Stimulated activated CD4-positive, alpha-beta T cell treated with anti-CD3 and anti-CD28 coated beads, Interleukin-4, amount 100 ng/mL, for 1 hour (primary cell): ENCODE measurements around the gene GPR45.
"Not testable (repeated sequence)": the region's sequence is repeated elsewhere in the genome, so short reads cannot be mapped to it uniquely, and the experiment has no call there.

ENCODE experiments used
- DNase-seq: peaks from one replicate; pipeline ENCODE4 v3.0.0-alpha.2; 2020

The GPR45 gene

DNA sequence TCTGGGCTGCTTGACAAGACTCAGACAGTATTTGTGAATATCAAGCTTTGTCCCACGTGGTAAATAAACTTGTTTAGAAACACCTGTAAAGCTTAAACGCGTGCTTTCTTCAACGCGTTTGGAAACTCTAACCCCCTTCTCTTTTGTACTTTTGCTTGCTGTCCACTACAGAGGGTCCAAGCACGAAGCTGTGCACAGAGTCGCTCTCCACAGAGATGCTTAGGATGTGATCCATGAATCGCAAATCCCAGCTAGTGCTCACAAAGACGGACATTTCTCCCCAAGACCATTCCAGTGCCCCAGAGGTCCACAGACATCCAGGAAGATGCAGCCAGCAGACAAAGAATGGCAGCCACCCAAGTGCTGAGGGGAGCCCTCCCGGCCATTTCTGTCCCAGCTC, at the start of gene GPR45:
Gene GPR45, plus strand, starts transcription at position 301 of the 400 bp plus-strand sequence. CDS start 116 bp downstream, outside the sequence.
- no peak for DNase-seq

DNA sequence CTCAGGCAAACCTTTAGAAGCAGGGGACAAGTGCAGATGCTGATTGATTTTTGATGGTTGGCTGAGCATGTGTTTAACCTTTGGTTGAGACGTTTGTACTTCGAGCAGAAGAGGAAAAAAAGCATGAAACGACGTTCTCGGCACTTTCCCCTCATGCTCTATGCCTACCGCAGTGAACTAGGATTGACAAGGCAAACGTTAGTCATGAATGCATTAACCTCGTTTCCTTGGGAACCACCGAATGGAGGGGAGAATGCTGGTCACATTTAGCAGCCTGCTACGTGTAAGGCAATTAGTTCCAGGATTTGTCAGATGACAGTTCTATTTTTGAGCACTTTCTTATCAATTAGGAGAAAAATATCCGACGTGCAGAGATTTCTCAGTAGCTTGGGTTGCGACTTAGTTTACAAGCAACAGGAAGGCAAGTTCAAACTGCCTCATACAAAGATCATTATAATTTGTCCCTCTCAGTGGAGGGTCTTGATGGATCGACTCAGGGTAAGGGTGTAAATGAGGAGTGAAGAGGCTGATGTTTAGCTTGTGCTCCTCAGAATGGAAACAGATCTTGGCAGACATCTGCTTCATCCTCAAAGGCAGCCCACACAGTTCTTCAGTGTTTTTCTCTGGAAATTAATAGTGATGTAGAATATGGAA, 47.4 kb upstream of the GPR45 start:
- DNase-seq: no peak

DNA sequence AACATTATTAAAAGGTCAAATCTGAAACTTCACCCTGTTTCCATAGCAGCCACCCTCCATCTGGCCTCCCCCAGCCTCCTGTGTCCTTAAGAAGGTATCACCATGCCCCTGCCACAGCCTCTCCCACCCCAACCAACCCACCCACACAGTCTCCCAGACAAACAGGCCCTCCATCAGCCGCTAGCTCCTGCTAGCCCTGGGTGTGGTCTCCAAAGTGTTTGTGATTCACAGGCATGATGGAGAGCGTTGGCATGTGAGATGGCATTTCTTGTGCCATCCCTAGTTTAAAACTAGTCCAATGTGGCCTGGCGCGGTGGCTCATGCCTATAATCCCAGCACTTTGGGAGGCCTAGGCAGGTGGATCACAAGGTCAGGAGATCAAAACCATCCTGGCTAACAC, 44.9 kb upstream of the GPR45 start:
- DNase-seq: no peak

DNA sequence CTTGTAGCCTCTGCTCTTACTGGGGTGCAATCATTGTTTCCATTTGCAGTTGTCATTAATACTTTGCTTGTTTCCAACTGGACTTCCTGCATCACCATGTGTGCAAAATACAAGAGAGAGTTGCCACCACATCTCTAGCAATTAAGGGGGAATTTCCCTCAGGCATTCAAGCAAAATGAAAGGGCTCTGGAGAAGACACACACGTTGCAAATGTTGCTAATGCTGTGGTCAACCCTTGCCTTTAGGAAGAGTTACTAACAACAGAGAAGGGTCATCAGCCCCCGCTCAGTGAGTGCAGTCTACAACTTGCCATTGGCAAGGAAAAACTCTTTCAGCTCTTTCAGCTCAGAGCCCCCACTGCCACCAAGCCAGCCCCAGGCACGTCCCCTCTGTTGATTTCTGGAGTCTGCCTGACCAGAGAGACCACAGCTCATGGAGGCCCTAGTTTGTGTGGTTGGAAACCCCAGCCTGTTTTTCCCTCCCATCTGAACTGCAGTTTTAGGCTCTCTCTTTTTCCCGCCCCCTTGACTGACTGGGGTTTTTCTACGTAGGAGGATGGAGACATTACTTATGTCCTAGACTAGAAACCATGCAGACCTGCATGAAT, 25.9 kb upstream of the GPR45 start:
- DNase-seq: no peak

GRCh38 chr2:105220604-105221003, 20.9 kb upstream of the GPR45 start:
- no peak for DNase-seq

- no peak for DNase-seq
Measured at GRCh38 chr2:105224444-105224843, 17.1 kb upstream of the GPR45 start.

DNA sequence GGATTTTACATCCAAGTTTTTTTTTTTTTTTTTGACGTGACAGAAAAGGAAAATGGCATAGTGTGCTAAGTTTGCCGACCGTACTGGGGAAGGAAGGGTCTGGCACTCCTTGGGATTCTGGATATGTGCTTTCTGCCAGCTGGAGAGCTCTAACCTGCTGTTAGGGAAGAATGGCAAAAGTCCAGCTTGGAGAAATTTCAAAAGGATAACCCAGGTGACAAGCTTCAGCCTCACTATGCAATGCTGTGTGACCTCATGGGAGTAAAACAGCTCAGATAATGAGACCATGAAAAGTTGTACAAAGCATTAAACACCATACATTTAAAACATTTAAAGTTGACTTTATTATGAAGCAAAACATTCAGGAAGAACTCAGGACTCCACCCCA, 10.3 kb upstream of the GPR45 start:
- no peak for DNase-seq

DNA sequence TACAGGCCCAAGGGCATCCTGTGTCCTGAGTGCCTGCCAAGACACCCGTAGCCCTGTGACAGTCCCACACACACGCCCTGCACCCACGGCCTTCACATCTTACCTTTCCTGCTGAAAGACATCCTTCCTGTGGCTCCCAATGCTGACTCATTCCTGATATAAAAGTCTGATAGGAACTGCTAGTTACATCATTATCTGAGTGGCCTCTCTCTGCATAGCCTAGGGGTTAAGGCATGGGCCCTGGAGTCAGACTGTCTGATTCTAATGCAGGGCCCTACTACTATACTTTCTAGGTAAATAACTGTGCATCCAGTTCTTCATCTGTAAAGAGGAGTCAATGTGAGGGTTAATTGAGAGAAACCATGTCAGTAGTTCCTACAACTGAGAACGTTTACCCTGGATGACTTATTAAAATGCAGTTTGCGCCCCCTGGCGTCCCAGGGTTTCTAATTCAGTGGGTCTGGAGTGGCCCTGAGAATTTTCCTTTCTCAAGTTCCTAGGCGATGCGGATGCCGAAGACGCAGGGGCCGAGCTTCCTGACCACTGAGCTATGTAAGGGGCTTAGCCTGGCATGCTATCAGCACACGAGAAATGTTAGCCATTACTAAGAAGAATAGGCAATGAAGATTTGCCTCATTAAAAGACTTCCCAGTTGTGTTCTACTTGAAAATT, 6.0 kb upstream of the GPR45 start:
- DNase-seq: peak; percentile 72

- DNase-seq: no peak
Measured at GRCh38 chr2:105236060-105236424, 5.5 kb upstream of the GPR45 start.

DNA sequence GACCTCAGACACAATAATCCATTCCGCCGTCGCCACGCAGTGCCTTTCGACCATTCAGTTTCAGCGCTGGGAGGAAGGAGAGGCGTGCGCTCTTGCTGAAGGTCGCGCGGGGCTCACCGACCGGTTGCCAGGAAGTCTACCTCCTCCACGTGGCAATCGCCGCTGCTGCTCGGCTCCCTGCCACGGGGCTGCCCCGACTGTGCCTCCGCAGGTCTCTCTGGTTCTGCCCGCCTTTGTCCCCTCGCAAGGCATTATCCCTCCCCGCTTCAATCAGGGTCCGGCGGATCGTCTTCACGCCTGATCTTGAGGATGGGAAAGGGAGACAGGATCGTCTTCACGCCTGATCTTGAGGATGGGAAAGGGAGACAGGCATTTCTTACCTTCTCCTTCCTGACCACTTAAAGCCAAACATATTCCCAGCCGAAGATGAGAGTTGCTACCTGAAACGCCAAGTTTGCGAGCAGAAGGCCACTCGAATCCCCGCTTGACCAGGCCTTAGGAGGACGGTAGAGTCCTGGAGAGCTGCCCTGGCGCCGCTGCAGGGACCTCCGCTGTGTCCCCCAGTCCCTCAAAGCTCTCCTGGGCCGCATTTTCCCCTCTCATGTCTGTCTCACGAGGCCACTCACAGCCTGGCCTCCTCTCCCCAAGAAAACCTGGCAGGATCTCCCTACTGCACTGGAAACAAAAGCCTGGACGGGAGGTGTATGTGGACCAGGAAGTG, 4.3 kb upstream of the GPR45 start:
- DNase-seq: peak; percentile 27

GRCh38 chr2:105238664-105239240, 2.8 kb upstream of the GPR45 start:
- no peak for DNase-seq

- DNase-seq: no peak
Measured at GRCh38 chr2:105239924-105240323, 1.6 kb upstream of the GPR45 start.

GRCh38 chr2:105242286-105242993, 897 bp downstream of the GPR45 start:
- DNase-seq: no peak

GRCh38 chr2:105243961-105244360, 2.4 kb downstream of the GPR45 start:
- DNase-seq: no peak

DNA sequence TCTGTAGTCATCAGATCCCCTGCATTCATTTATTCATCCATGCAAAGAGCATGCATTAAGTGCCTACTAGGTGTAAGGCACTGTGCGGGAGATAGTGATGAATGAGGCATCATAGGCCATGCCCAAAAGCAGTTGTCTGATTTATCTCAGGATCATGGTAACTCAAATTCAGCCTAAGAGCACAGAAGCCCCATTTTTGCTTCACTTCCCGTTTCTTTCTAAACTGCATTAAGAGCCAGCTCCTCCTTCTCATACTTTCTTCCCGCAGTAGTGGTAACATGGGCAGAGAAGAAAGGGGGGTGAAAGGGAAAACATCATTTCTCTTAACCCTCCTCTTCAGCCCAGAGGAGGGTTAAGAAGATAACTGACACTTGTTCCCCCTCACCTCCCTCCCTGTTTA, 2.9 kb downstream of the GPR45 start:
- no peak for DNase-seq

GRCh38 chr2:105248316-105249070, 7.0 kb downstream of the GPR45 start:
- no peak for DNase-seq

- no peak for DNase-seq
Measured at GRCh38 chr2:105249181-105249580, 7.6 kb downstream of the GPR45 start.

- DNase-seq: no peak
Measured at GRCh38 chr2:105249891-105250290, 8.3 kb downstream of the GPR45 start.

DNA sequence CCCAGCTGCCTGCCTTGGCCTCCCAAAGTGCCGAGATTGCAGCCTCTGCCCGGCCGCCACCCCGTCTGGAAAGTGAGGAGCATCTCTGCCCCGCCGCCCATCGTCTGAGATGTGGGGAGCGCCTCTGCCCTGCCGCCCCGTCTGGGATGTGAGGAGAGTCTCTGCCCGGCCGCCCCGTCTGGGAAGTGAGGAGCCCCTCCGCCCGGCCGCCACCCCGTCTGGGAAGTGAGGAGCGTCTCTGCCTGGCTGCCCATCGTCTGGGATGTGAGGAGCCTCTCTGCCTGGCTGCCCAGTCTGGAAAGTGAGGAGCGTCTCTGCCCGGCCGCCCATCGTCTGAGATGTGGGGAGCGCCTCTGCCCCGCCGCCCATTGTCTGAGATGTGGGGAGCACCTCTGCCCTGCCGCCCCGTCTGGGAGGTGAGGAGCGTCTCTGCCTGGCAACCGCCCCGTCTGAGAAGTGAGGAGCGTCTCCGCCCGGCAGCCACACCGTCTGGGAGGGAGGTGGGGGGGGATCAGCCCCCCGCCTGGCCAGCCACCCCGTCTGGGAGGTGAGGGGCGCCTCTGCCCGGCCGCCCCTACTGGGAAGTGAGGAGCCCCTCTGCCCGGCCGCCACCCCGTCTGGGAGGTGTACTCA, 9.6 kb downstream of the GPR45 start:
- DNase-seq: not testable (repeated sequence)

- DNase-seq: no peak
Measured at GRCh38 chr2:105252271-105252670, 10.7 kb downstream of the GPR45 start.

DNA sequence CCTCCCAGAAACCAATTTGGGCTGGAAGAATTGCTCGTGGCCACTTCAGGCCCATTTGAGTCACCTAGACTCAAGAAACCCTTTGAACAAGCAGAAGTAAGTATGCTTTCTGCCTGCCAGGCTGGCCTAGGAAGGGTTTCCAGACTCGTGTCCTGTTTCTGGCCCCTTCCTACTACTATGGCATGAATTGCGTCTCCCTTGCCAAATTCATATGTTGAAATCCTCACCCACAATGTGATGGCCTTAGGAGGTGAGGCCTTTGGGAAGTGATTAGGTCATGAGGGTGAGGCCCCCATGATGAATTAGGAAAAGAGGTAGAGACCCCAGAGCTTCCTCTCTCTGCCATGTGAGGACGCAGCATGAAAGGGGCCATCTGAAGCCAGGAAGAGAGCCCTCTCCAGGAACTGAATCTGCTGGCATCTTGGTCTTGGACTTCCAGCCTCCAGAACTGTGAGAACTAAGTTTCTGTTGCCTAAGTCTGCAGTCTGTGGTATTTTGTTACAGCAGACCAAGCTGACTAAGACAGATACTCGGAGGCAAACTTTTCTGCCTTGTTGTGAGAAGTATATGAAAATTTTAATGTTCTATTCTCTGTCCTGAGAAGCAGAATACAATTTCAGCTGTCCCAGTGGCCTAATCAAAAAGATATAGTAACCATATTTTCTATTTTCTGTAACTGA, 13.1 kb downstream of the GPR45 start:
- DNase-seq: no peak
